GM12874 (cell line): ENCODE measurements around the gene STXBP1.

Experiments
- CTCF ChIP-seq: IDR thresholded peaks from 2 replicates; pipeline ENCODE4 v1.5.1; 2011; ENCODE audit warnings: low read depth, mild to moderate bottlenecking, control low read depth, low read length, moderate library complexity; ENCODE audit not compliant: insufficient read depth

Gene STXBP1

GRCh38 chr9:127711831-127712274 lies 99.8 kb downstream of the STXBP1 start:
- no peak for TF ChIP-seq CTCF

DNA sequence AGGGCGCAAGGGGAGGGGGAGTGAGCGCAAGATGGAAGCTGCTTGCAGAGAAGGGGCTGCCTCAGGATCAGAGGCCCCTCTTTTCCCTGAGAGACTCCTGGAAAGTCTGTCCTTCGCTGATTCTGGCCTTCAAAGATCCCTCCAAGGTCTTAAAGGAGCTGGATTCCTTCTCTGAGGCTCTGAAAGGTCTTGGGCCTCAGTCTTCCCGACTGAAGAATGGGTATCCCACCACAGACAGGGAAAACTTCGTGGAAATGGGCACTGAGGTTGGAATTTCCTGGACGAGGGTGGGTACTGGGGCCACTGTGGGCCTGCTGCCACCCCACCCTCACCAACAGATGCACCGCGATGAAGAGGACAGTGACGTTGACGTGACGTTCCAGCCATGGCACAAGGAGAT lies 100.3 kb downstream of the STXBP1 start:
- TF ChIP-seq CTCF: no peak

GRCh38 chr9:127712867-127713266 lies 100.8 kb downstream of the STXBP1 start:
- no peak for TF ChIP-seq CTCF

- no peak for TF ChIP-seq CTCF
Measured at GRCh38 chr9:127714020-127714750, 102.1 kb downstream of the STXBP1 start.

DNA sequence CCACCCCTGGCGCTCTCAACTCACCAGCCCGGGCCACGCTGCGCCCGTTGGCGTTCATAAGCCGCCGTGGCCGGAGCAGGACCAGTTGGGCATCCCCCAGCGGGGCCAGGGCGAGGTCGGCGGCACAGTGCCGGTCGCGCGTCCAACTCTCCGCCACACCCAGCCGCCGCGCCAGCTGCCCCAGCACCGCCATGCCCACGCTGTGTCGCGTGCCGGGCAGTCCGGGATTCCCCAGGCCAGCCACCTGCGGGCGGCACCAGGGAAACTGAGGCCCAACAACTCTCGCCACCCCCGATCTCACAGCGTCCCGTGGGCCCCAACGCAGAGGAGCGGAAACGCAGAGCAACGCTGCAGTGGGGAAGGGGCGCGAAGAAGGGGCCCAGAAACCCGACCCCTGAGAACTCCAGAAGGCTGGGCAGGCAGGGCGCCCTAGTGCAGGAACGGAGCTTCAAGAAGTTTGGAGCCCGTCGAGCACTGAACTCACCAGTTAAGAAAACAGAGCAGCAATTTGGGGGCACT lies 102.9 kb downstream of the STXBP1 start:
- TF ChIP-seq CTCF: no peak

GRCh38 chr9:127715470-127716337 lies 103.6 kb downstream of the STXBP1 start, which contains the start of the genes PTRH1 and TTC16:
TSS of gene PTRH1 (minus strand) at chr9:127715663. CDS start at chr9:127715639, 24 bp downstream.
TSS of gene TTC16 (plus strand) at chr9:127716079. CDS start at chr9:127716146, 67 bp downstream.
- no peak for TF ChIP-seq CTCF

DNA sequence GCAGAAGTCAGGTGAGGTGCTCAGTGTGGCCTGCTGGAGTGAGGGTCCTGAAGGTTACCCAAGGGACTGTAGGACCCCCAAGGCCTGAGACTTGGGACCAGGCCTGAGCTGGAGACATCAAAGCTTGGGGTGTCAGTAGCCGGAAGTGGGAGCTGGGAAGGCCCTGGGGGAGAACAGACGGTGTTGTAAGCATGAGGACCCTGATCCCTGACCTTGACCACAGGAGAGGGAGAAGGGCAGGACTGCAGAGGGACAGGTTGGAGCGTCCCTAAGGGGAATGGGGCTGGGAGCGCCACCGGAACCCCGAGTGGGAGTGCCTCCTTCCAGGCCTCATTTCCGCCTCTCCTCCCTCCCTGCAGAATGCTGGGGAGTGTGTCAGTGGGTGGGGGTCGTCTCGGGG lies 104.3 kb downstream of the STXBP1 start:
- no peak for TF ChIP-seq CTCF
